GM12874 (cell line): ENCODE results near the gene SPEF2.

ENCODE experiments used
- TF ChIP-seq, protein P1 (sequence below): IDR thresholded peaks from 2 replicates; pipeline ENCODE4 v1.5.1; 2011; ENCODE audit warnings: low read depth, mild to moderate bottlenecking, control low read depth, low read length, moderate library complexity; ENCODE audit not compliant: insufficient read depth

Gene SPEF2

DNA sequence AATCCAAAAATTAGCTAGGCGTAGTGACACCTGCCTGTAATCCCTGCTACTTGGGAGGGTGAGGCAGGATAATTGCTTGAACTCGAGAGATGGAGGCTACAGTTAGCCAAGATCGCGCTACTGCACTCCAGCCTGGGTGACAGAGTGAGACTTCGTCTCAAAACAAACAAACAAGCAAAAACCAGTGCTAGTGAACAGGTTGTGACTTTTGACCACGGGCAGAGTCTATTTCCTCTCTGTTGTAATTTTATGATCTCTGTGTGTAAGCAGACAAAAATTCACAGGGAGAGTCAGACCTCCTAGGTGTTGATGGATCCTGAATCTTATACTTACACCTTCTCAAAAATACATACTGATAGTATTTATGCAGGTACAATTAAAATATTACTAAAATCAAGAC is 65.8 kb downstream of the SPEF2 start:
- TF ChIP-seq, protein P1, sequence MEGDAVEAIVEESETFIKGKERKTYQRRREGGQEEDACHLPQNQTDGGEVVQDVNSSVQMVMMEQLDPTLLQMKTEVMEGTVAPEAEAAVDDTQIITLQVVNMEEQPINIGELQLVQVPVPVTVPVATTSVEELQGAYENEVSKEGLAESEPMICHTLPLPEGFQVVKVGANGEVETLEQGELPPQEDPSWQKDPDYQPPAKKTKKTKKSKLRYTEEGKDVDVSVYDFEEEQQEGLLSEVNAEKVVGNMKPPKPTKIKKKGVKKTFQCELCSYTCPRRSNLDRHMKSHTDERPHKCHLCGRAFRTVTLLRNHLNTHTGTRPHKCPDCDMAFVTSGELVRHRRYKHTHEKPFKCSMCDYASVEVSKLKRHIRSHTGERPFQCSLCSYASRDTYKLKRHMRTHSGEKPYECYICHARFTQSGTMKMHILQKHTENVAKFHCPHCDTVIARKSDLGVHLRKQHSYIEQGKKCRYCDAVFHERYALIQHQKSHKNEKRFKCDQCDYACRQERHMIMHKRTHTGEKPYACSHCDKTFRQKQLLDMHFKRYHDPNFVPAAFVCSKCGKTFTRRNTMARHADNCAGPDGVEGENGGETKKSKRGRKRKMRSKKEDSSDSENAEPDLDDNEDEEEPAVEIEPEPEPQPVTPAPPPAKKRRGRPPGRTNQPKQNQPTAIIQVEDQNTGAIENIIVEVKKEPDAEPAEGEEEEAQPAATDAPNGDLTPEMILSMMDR: no peak

DNA sequence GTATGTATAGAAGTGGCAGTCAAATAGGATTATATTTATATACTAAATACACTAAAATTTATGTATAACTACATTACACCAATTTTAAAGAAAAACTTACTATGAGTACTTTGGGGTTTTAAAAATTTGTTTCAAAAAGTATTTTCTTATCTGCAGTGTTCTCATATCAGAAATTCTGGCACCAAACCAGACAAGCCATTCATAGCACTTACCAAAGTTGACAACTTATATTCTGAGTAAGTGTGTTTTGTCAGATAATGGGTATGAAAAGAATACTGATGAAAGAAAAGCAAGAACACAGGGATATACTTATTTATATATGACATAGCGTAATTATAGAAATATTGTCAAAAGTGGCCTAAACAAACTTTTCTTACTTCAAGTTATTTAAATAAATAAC is 67.5 kb downstream of the SPEF2 start:
- TF ChIP-seq, protein P1: no peak

DNA sequence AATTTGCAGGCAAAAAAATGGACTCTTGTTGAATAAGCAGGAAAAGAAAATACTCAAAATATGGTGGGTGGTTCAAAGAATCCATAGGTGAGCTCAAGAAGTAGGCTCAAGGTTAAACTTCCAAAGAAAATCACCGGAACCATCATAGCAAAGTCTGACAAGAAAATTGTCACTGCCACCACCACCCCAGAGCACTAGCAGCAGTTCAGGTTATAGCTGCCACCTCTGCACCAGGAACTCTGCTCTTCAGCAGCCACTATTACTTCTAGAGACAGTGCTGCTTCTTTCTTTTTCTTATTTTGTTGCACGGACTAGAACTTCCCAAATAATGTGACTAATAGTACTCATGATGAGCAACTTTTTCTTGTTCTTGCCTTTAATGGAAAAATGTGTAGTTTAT is 70.3 kb downstream of the SPEF2 start:
- TF ChIP-seq, protein P1: no peak

GRCh38 chr5:35694481-35694880 is 76.8 kb downstream of the SPEF2 start:
- TF ChIP-seq, protein P1: no peak

GRCh38 chr5:35698047-35698808 is 80.6 kb downstream of the SPEF2 start:
- TF ChIP-seq, protein P1: no peak

DNA sequence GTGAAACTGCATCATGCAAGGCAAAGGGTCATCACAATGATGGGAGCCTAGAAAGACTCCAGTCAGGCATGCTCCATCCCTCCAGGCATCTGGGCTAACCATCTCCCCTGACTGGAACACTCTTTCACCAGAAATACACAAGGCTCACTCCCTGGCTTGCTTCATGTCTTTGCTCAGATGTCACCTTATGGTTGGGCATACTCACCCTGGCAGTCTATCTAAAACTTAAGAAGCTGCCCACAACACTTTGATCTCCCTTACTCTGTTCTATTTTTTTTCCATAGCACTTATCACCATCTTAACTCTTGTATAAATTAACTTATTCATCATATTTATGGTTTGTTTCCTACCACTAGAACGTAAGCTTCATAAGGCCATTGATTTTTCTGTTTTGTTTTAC is 90.0 kb downstream of the SPEF2 start:
- TF ChIP-seq, protein P1: no peak

GRCh38 chr5:35709688-35710087 is 92.0 kb downstream of the SPEF2 start:
- TF ChIP-seq, protein P1: no peak
